ENCODE data around the gene SUDS3. TPM values are rescaled to one million over a fixed set of nuclear protein-coding genes. Genes with fewer than 3 reads are reported as not detected.

SUDS3 gene
- total and polyA plus RNA-seq, 8 donors = 10.6 to 26.8 (median 15.0) TPM

- H3K27me3 ChIP-seq = no peaks in the 10 kb centered on the region
- ATAC-seq (no peak), FAIRE-seq (no peak), DNase-seq (no peak)
- H3K4me1 ChIP-seq = peaks cover 0 to 29% (median 18%) of the 10 kb centered on the region in 3 donors
- 96 to 97% methylated on average over 1 of the region's 1 CpG for WGBS, 2 donors
- no peak for TF ChIP-seq CTCF (IDR thresholded peaks at IDR 0.05)
- H3K4me3 ChIP-seq = no peak overlapping the region
- no peaks in the 10 kb centered on the region for H3K36me3 ChIP-seq
- no peak overlapping the region for H3K27ac ChIP-seq
- intact Hi-C loops (cut with DNase I) = no loop called here
- no peaks in the 10 kb centered on the region for H3K9me3 ChIP-seq
These were observed 21.5 kb upstream of the SUDS3 start for GRCh38 chr12:118354903-118355302.

DNA sequence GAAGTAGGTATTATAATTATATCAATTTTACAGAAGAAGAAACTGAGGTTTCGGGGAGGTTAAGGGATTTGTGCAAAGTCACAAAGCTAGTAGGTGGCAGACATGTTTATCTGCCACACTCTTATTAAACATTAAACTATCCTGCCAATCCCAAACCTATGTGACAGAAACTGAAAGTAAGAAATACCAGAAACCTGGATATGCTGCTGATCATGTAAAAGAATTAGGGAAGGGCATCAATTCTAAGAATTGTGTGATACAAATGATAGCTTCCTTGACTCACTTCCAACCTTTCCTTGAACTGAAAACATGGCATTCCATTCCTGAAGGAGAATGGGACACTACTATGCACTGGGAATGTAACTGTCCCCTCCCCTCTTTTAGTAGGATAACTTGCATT is 20.5 kb upstream of the SUDS3 start:
- no peak for TF ChIP-seq CTCF (IDR thresholded peaks at IDR 0.05)
- FAIRE-seq (no peak), ATAC-seq (peak in 3 of 4 donors; percentile 30 to 62 (median 54)), DNase-seq (no peak)
- Histone ChIP-seq H3K4me1 (peaks cover 0 to 29% (median 18%) of the 10 kb centered on the region in 3 donors), H3K27me3 (no peaks in the 10 kb centered on the region), H3K9me3 (no peaks in the 10 kb centered on the region), H3K36me3 (no peaks in the 10 kb centered on the region), H3K4me3 (no peak overlapping the region), H3K27ac (peak overlapping the region in 1 of 4 donors; percentile 61)
- intact Hi-C loops (cut with DNase I) = no loop called here
- whole genome bisulfite sequencing, 2 donors = 90 to 97% methylated on average over 1 of the region's 1 CpG

DNA sequence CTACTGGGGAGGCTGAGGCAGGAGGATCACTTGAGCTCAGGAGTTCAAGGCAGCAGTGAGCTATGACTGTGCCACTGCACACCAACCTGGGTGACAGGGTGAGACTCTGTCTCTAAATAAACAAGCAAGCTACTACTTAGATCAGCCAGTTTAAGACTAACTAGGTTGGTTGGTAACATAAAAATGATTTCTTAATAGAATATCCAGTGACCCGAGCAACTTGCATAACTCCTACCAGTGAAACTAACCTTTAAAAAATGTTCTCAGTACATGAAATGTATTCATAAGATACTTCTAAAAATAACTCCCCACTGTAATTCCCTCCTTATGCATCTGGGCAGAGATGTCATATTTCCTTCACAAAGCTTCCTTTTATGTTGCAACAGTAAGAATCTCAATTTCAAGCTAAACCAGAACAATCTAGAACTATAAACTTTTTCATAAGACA is 19.5 kb upstream of the SUDS3 start:
- no peak overlapping the region for H3K4me3 ChIP-seq
- no peak for FAIRE-seq
- no peaks in the 10 kb centered on the region for H3K27me3 ChIP-seq
- DNase-seq = no peak
- 50 to 60% methylated on average over 1 of the region's 1 CpG for WGBS, 2 donors
- TF ChIP-seq CTCF (IDR thresholded peaks at IDR 0.05) = no peak
- intact Hi-C loops (cut with DNase I) = no loop called here
- ATAC-seq = peak in 3 of 4 donors; percentile 42 to 73 (median 65)
- peaks cover 0 to 29% (median 18%) of the 10 kb centered on the region in 3 donors for H3K4me1 ChIP-seq
- H3K27ac ChIP-seq = peak overlapping the region in 2 of 4 donors; percentile 43 to 61
- no peaks in the 10 kb centered on the region for H3K9me3 ChIP-seq
- no peaks in the 10 kb centered on the region for H3K36me3 ChIP-seq

GRCh38 chr12:118357257-118358007 is 18.9 kb upstream of the SUDS3 start:
- no peak for TF ChIP-seq CTCF (IDR thresholded peaks at IDR 0.05)
- no peak overlapping the region for H3K4me3 ChIP-seq
- no peaks in the 10 kb centered on the region for H3K27me3 ChIP-seq
- intact Hi-C loops (cut with DNase I) = no loop called here
- WGBS, 2 donors = 27 to 29% methylated on average over 7 of the region's 7 CpGs
- FAIRE-seq (peak; percentile 5), DNase-seq (peak in 1 of 6 donors; percentile 26), ATAC-seq (peak in 3 of 4 donors; percentile 62 to 74 (median 72))
- H3K4me1 ChIP-seq = peaks cover 0 to 29% (median 18%) of the 10 kb centered on the region in 3 donors
- no peaks in the 10 kb centered on the region for H3K36me3 ChIP-seq
- H3K9me3 ChIP-seq = no peaks in the 10 kb centered on the region
- H3K27ac ChIP-seq = peak overlapping the region in 2 of 4 donors; percentile 43 to 61

DNA sequence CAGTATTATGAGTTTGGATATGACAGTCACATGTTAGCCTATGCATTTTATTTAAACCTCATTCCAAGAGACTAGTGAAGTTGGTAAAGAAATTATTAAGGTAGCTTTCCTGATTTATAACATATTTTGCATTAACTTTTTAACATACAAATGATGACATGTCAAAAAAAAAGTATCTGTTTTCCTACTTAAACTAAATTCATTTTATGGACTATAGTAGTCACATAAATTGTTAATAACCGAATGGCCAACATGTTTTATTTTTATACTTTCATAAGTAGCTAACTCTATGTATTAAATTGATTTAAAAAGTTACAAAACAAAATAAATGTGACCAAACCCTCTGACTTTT is 18.4 kb upstream of the SUDS3 start:
- ATAC-seq = no peak
- intact Hi-C loops (cut with DNase I) = no loop called here
- no peak for FAIRE-seq
- Histone ChIP-seq H3K27me3 (no peaks in the 10 kb centered on the region), H3K36me3 (no peaks in the 10 kb centered on the region), H3K9me3 (no peaks in the 10 kb centered on the region), H3K4me1 (peaks cover 0 to 29% (median 18%) of the 10 kb centered on the region in 3 donors), H3K4me3 (no peak overlapping the region), H3K27ac (peak overlapping the region in 2 of 4 donors; percentile 0 to 43)
- no peak for DNase-seq
- WGBS, 2 donors = 83 to 90% methylated on average over 1 of the region's 1 CpG
- no peak for TF ChIP-seq CTCF (IDR thresholded peaks at IDR 0.05)
